Measurements from ENCODE around the gene LSM12.
"Not testable (repeated sequence)": the region's sequence is repeated elsewhere in the genome, so short reads cannot be mapped to it uniquely, and the experiment has no call there.

Gene LSM12

GRCh38 chr17:44043272-44043696 lies 23.2 kb downstream of the LSM12 start:
- no peak overlapping the region for H3K4me3 ChIP-seq (ENCODE audit: control insufficient read depth, low read depth, low read length)
- TF ChIP-seq CTCF (conservative IDR thresholded peaks at IDR 0.05; ENCODE audit: control insufficient read depth, insufficient read depth, low read depth, low read length), result no peak
- DNase-seq (ENCODE audit: low read depth), result peak; percentile 79

GRCh38 chr17:44039829-44040635 lies 26.4 kb downstream of the LSM12 start:
- no peak overlapping the region for H3K4me3 ChIP-seq (ENCODE audit: control insufficient read depth, low read depth, low read length)
- TF ChIP-seq CTCF (conservative IDR thresholded peaks at IDR 0.05; ENCODE audit: control insufficient read depth, insufficient read depth, low read depth, low read length), result no peak
- no peak for DNase-seq (ENCODE audit: low read depth)

GRCh38 chr17:44038604-44039011 lies 27.9 kb downstream of the LSM12 start:
- no peak for DNase-seq (ENCODE audit: low read depth)
- no peak overlapping the region for H3K4me3 ChIP-seq (ENCODE audit: control insufficient read depth, low read depth, low read length)
- TF ChIP-seq CTCF (conservative IDR thresholded peaks at IDR 0.05; ENCODE audit: control insufficient read depth, insufficient read depth, low read depth, low read length), result no peak

GRCh38 chr17:44037471-44037870 lies 29.0 kb downstream of the LSM12 start:
- no peak overlapping the region for H3K4me3 ChIP-seq (ENCODE audit: control insufficient read depth, low read depth, low read length)
- DNase-seq (ENCODE audit: low read depth), result no peak
- no peak for TF ChIP-seq CTCF (conservative IDR thresholded peaks at IDR 0.05; ENCODE audit: control insufficient read depth, insufficient read depth, low read depth, low read length)

- H3K4me3 ChIP-seq (ENCODE audit: control insufficient read depth, low read depth, low read length); DNase-seq (ENCODE audit: low read depth): not testable (repeated sequence)
These were observed 31.8 kb downstream of the LSM12 start for GRCh38 chr17:44034688-44035087.

- no peak overlapping the region for H3K4me3 ChIP-seq (ENCODE audit: control insufficient read depth, low read depth, low read length)
- no peak for DNase-seq (ENCODE audit: low read depth)
- TF ChIP-seq CTCF (conservative IDR thresholded peaks at IDR 0.05; ENCODE audit: control insufficient read depth, insufficient read depth, low read depth, low read length), result no peak
These were observed 32.5 kb downstream of the LSM12 start for GRCh38 chr17:44033861-44034408.

GRCh38 chr17:44030482-44030881 lies 36.0 kb downstream of the LSM12 start:
- no peak for DNase-seq (ENCODE audit: low read depth)
- TF ChIP-seq CTCF (conservative IDR thresholded peaks at IDR 0.05; ENCODE audit: control insufficient read depth, insufficient read depth, low read depth, low read length), result no peak
- H3K4me3 ChIP-seq (ENCODE audit: control insufficient read depth, low read depth, low read length), result no peak overlapping the region
